GM18520 (cell line): ENCODE measurements around the gene CSNK1G1.
"Not testable (repeated sequence)": the region's sequence is repeated elsewhere in the genome, so short reads cannot be mapped to it uniquely, and the experiment has no call there.

Experiments used
- ATAC-seq: cut with Tn5 transposase; IDR thresholded peaks from one replicate; pipeline ENCODE4 v1.9.1; 2021; ENCODE audit not compliant: unreplicated experiment

The CSNK1G1 gene

GRCh38 chr15:64351265-64351664 is 4.7 kb downstream of the CSNK1G1 start:
- ATAC-seq = no peak

GRCh38 chr15:64349375-64349774 is 6.6 kb downstream of the CSNK1G1 start:
- ATAC-seq = no peak

- no peak for ATAC-seq
Observed at GRCh38 chr15:64348455-64348854, 7.5 kb downstream of the CSNK1G1 start.

GRCh38 chr15:64346242-64346641 is 9.7 kb downstream of the CSNK1G1 start:
- ATAC-seq = not testable (repeated sequence)

GRCh38 chr15:64344651-64345294 is 11.2 kb downstream of the CSNK1G1 start:
- ATAC-seq = no peak

- ATAC-seq = no peak
Observed at GRCh38 chr15:64343841-64344240, 12.1 kb downstream of the CSNK1G1 start.

- ATAC-seq = no peak
Observed at GRCh38 chr15:64343222-64343621, 12.8 kb downstream of the CSNK1G1 start.

GRCh38 chr15:64341961-64342360 is 14.0 kb downstream of the CSNK1G1 start:
- ATAC-seq = no peak

GRCh38 chr15:64340355-64340754 is 15.6 kb downstream of the CSNK1G1 start:
- no peak for ATAC-seq

- no peak for ATAC-seq
Observed at GRCh38 chr15:64337761-64338160, 18.2 kb downstream of the CSNK1G1 start.

GRCh38 chr15:64333986-64334929 is 21.7 kb downstream of the CSNK1G1 start:
- ATAC-seq = no peak

GRCh38 chr15:64333516-64333915 is 22.5 kb downstream of the CSNK1G1 start:
- ATAC-seq = no peak

- ATAC-seq = not testable (repeated sequence)
Observed at GRCh38 chr15:64331668-64332067, 24.3 kb downstream of the CSNK1G1 start.

GRCh38 chr15:64326975-64327374 is 29.0 kb downstream of the CSNK1G1 start:
- not testable (repeated sequence) for ATAC-seq

GRCh38 chr15:64326458-64326857 is 29.5 kb downstream of the CSNK1G1 start:
- not testable (repeated sequence) for ATAC-seq

GRCh38 chr15:64324165-64324877 is 31.7 kb downstream of the CSNK1G1 start:
- no peak for ATAC-seq

GRCh38 chr15:64315216-64315615 is 40.8 kb downstream of the CSNK1G1 start:
- ATAC-seq = no peak

- no peak for ATAC-seq
Observed at GRCh38 chr15:64314456-64314855, 41.5 kb downstream of the CSNK1G1 start.

- no peak for ATAC-seq
Observed at GRCh38 chr15:64311566-64311965, 44.4 kb downstream of the CSNK1G1 start.

- ATAC-seq = no peak
Observed at GRCh38 chr15:64310036-64310435, 45.9 kb downstream of the CSNK1G1 start.

GRCh38 chr15:64305261-64305660 is 50.7 kb downstream of the CSNK1G1 start:
- ATAC-seq = no peak
